PFSK-1 (cell line): ENCODE measurements around the gene MCUR1.

Experiments
- FOXP2 ChIP-seq: optimal IDR thresholded peaks from 2 replicates; pipeline ENCODE3; 2011; ENCODE audit warnings: borderline replicate concordance, control low read depth, inconsistent platforms; ENCODE audit not compliant: insufficient read depth; ENCODE audit errors: extremely low read length, extremely low read depth
- POLR2AphosphoS5 ChIP-seq: IDR thresholded peaks from 2 replicates; pipeline ENCODE4 v1.6.1; 2012; ENCODE audit warnings: low read depth, mild to moderate bottlenecking, control low read depth, low read length, moderate library complexity
- REST ChIP-seq, 2 experiments: IDR thresholded peaks; 2 replicates each; pipeline versions ENCODE4 v1.6.1 to v1.8.0; 2011 to 2012; ENCODE audit warnings: low read depth in 2 of 2, low read length in 2 of 2, control low read depth in 1 of 2, inconsistent platforms in 1 of 2, mild to moderate bottlenecking in 1 of 2, moderate library complexity in 1 of 2; ENCODE audit not compliant: insufficient read depth in 1 of 2
- SIN3A ChIP-seq: IDR thresholded peaks from 2 replicates; pipeline ENCODE4 v1.6.1; 2012; ENCODE audit warnings: mild to moderate bottlenecking, low read length, moderate library complexity, borderline replicate concordance; ENCODE audit not compliant: insufficient read depth
- TAF1 ChIP-seq: IDR thresholded peaks from 2 replicates; pipeline ENCODE4 v1.6.1; 2012; ENCODE audit warnings: low read length, control low read depth, borderline replicate concordance; ENCODE audit not compliant: insufficient read depth

Gene MCUR1

DNA sequence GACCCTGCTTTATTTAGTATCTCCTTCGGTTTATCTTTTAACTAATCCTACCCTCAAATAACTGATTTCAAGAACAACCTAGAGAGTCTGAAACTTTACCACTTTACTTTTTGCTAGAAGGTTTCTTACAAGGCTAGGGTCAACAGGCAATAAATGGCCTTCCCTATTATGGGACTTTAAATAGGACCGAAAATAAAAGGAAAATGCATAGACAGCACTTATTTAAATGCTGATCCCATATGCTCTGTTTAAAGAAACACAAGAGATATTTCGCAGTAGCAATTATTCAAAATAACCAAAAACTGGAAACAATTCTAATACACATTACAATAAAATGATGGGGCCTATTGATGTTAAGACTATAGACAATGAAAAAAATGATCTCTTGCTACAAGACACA lies 13.7 kb downstream of the MCUR1 start:
- TF ChIP-seq REST (IDR thresholded peaks at IDR 0.05; ENCODE audit: insufficient read depth in 1 of 2, low read depth in 2 of 2, low read length in 2 of 2) (no peak), TAF1 (no peak), FOXP2 (no peak), POLR2AphosphoS5 (no peak), SIN3A (no peak)

DNA sequence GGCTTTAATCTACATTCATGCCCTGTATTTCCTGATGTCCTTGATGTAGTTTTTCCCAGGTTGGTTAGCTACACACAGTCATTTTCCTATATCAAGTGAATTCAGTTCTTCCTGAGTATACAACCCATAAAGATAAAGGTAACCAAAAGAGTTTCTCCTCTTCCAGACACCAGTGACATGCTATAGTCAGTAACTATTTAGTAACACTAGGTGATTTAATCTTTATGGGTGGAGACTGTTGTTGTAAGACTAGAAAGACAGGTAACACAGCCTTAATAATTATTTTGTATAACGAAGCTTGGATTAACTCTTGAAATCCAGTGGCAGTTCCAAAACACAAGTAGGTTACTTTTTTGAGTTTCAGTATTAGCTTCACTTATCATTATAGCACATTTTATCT lies 17.6 kb downstream of the MCUR1 start:
- TF ChIP-seq REST (IDR thresholded peaks at IDR 0.05; ENCODE audit: insufficient read depth in 1 of 2, low read depth in 2 of 2, low read length in 2 of 2), result no peak

DNA sequence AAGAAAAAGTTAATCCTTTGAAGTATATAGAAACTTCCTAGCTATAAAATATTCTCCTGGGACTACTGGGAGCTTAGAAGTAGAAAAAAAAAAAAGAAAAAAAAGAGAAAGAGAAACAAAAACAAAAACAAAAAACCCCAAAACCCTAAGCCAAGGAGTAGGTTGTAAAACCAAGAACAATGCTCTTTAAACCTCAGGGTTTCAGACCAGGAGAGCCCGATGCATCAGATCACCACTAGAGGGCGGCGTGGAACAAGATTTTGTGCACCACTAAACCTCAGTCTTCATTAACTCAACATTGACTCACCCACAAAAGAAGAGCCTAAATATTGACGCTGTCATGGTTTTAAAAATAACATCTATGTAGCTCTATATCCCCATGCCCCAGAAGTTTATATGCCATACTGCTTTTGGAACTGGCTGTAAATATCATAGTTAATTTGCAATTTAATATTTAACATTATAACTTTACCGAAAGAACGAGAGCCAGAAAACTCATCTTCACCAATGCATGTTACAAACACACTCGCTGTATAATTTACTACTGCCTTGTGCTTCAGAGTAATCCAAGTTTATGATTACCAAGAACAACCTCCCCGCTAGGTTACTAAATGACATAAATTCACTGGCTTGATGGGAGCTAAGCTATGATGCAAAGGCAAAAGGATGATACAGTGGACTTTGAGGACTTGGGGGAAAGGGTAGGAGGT lies 19.2 kb downstream of the MCUR1 start:
- TF ChIP-seq POLR2AphosphoS5 (no peak), SIN3A (no peak), FOXP2 (no peak), TAF1 (no peak), REST (IDR thresholded peaks at IDR 0.05; ENCODE audit: insufficient read depth in 1 of 2, low read depth in 2 of 2, low read length in 2 of 2) (no peak)

GRCh38 chr6:13794184-13794583 lies 20.2 kb downstream of the MCUR1 start:
- TF ChIP-seq SIN3A, result no peak

DNA sequence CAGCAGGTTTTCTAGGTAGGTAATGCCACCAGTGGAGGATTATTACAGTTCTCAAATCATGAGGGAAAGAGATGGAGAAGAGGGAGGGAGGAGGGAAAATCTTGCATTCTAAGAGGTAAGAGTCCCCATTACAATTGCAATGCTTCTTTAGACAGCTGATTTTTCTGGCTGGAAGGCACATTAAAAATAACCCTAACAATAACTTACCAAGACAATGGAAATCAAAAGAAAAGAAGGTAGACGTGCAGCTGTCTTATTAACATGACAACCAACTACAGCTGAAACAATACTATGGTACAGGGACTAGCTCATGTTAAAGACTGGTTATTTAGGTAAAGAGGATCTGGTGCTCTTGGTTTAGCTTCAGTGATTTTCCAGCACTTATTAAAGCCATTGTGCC lies 24.6 kb downstream of the MCUR1 start:
- TF ChIP-seq SIN3A, result no peak
- no peak for TF ChIP-seq POLR2AphosphoS5
- TF ChIP-seq FOXP2, result no peak
- TF ChIP-seq TAF1, result no peak
- TF ChIP-seq REST (IDR thresholded peaks at IDR 0.05; ENCODE audit: insufficient read depth in 1 of 2, low read depth in 2 of 2, low read length in 2 of 2), result no peak
